NCI-H82 (cell line): ENCODE measurements around the gene RD3L.

Experiments
- DNase-seq: peaks from one replicate; lab custom pipeline; 2025; lab: John Stamatoyannopoulos, UW

Gene RD3L

GRCh38 chr14:103896578-103896977 is 45.8 kb downstream of the RD3L start:
- DNase-seq = peak; percentile 3

GRCh38 chr14:103894723-103895059 is 47.6 kb downstream of the RD3L start:
- DNase-seq = no peak

- DNase-seq = no peak
Observed at GRCh38 chr14:103894034-103894722, 48.2 kb downstream of the RD3L start.

GRCh38 chr14:103892247-103892646 is 50.1 kb downstream of the RD3L start:
- no peak for DNase-seq

GRCh38 chr14:103891667-103892215 is 50.6 kb downstream of the RD3L start:
- no peak for DNase-seq

DNA sequence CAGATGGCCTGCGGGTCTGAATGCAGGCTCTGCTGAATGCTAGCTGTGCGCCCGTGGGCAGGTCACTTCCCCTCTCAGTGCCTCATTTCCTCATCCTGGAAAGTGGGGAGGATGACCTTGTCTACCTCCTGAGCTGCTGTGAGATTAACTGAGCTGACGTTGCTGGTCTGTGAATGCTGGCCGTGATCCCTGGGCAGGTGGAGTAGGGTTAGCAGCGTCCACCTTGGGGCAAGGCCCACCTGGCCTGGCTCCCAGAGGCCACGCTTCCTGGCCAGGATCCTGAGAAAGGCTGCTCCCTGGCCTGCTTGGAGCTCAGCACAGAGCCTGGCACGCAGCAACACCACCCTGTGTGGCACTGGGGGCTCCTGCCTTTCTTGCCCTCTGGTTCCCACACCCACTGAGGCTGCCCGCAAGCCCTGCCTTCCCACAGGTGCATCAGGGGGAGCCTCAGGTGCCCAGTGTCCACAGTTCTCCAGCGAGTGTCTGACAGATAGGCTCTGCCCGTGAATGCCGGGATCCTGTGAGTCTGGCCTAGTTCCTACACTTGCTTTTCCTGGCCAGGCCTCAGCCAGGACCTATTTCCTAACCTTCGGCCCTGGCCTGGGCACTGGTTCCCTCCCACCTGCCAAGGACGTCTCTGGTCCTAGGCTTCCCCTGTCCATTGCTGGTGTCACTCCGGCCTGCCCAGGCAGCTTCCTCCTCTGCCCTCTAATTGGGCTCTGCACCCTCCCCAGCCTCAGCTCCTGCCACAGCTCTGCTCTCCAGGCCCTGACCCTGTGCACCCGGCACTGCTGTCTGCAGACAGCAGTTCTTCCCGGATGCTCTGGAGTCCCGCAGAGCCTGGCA is 51.3 kb downstream of the RD3L start:
- no peak for DNase-seq
